GM19455 (cell line): ENCODE measurements around the gene NEURL1B.
"Not testable (repeated sequence)": the region's sequence is repeated elsewhere in the genome, so short reads cannot be mapped to it uniquely, and the experiment has no call there.

Experiments
- ATAC-seq: cut with Tn5 transposase; IDR thresholded peaks from one replicate; pipeline ENCODE4 v1.9.1; 2021; ENCODE audit not compliant: unreplicated experiment

The NEURL1B gene

GRCh38 chr5:172711321-172711861, 70.3 kb downstream of the NEURL1B start:
- not testable (repeated sequence) for ATAC-seq

- ATAC-seq: no peak
Observed at GRCh38 chr5:172712610-172713009, 71.5 kb downstream of the NEURL1B start.

GRCh38 chr5:172713113-172713808, 72.2 kb downstream of the NEURL1B start:
- no peak for ATAC-seq

- no peak for ATAC-seq
Observed at GRCh38 chr5:172713809-172714490, 72.9 kb downstream of the NEURL1B start.

- ATAC-seq: peak; percentile 66
Observed at GRCh38 chr5:172714491-172715420, 73.7 kb downstream of the NEURL1B start.

GRCh38 chr5:172715421-172715780, 74.3 kb downstream of the NEURL1B start:
- no peak for ATAC-seq

- no peak for ATAC-seq
Observed at GRCh38 chr5:172715931-172716682, 75.0 kb downstream of the NEURL1B start.

GRCh38 chr5:172716796-172717313, 75.8 kb downstream of the NEURL1B start:
- ATAC-seq: no peak

- ATAC-seq: no peak
Observed at GRCh38 chr5:172717481-172718195, 76.6 kb downstream of the NEURL1B start.

GRCh38 chr5:172718527-172719114, 77.6 kb downstream of the NEURL1B start:
- no peak for ATAC-seq

GRCh38 chr5:172719211-172719610, 78.1 kb downstream of the NEURL1B start:
- ATAC-seq: no peak

GRCh38 chr5:172720655-172721054, 79.6 kb downstream of the NEURL1B start:
- ATAC-seq: no peak

GRCh38 chr5:172721455-172722326, 80.6 kb downstream of the NEURL1B start:
- ATAC-seq: no peak

- no peak for ATAC-seq
Observed at GRCh38 chr5:172722327-172722815, 81.3 kb downstream of the NEURL1B start.

GRCh38 chr5:172723508-172723907, 82.4 kb downstream of the NEURL1B start:
- no peak for ATAC-seq

GRCh38 chr5:172724242-172725183, 83.5 kb downstream of the NEURL1B start:
- ATAC-seq: no peak

- ATAC-seq: no peak
Observed at GRCh38 chr5:172725273-172725672, 84.2 kb downstream of the NEURL1B start.
